Stimulated activated CD8-positive, alpha-beta memory T cell treated with anti-CD3 and anti-CD28 coated beads, Interleukin-12 subunit alpha, Interleukin-12 subunit beta, amount 100 ng/mL, for 24 hours (primary cell): ENCODE measurements around the gene TMEM9B.

Source experiments
- DNase-seq: peaks from one replicate; pipeline ENCODE4 v3.0.0-alpha.2; 2020; ENCODE audit errors: extremely low read depth

Gene TMEM9B

GRCh38 chr11:8930456-8931175 lies 33.6 kb downstream of the TMEM9B start:
- DNase-seq, result no peak

DNA sequence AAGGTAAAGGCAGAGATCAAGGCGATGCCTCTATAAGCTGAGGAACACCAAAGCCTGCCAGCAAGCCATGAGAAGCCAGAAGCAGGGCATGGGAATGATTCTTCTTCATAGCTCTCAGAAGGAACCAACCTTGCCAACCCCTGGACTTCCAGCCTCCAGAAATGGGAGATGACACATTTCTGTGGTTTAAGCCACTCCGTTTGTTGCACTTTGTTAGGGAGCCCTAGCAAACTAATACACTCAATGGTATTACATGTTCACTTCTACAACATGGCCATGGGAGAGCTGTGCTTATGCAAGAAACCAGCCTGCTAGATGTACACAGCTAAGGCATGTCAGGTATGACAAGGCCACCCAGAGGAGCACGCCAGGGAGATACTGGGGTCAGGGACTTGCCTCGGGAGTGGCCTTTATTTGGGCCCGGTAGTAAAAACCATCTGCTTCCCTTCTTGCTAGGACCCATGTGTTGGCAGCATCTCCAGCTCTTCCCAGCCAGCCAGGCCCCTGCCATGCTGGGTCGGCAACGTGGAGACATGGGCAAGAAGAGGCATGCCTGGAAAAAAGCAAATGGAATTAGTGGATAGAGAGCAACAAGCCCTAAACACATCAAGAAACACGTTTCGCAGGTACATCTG lies 35.1 kb downstream of the TMEM9B start:
- no peak for DNase-seq

GRCh38 chr11:8928205-8928604 lies 36.0 kb downstream of the TMEM9B start:
- DNase-seq, result no peak

DNA sequence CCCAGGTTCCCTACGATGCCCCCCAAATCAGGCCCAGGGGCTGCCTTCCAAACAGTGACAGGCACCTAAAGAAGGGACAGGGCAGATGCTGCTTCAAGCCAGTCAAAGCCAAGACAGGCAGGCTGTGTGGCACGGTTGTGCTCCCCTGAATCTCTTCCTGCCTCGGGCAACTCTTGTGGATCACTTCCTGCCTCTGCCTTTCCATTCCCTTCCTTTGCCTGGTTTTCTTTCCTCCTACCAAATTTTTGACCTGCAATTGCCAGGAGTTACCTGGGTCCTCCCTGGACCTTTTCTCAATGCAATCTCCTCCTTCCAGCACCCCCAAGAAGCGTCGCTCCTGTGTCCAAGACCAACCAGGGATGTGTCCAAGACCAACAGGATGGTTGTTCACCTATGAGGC lies 37.0 kb downstream of the TMEM9B start:
- DNase-seq, result no peak

DNA sequence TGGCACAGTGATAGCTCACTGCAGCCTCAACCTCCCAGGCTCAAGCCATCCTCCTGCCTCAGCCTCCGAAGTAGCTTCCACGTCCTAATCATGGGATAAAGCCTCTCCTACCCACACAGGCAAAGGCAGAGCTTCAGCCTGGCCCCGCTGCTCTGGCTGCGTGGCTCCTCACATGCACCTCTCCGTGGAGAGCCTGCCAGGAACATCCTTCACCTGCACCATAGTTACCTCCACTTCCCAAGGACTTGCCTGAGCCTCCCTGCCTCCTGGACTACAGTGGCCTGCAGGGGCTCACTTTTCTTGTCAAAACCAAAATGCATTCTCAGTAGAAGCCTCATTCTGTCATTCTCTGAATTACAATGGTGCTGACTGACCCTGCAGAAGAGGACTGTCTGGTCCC lies 38.0 kb downstream of the TMEM9B start:
- DNase-seq, result no peak

DNA sequence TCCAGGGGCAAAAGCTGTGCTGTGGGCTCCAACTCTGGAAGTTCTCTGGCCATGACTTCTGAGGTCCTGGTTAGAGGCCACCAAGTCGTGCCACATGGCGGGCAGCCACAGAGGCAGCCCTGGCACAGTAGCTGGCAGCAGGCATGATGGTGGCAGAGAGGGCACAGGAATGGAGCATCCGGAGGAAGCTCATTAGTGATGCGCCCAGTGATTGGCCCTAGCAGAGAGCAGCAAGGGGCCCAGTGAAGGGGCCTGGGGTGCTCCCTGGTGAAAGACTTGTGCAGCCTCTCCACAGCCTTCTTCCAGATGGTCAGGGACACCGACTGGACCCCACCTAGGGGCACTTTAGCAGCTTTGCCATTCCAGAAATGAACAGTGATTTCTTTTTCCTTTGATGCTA lies 38.5 kb downstream of the TMEM9B start:
- no peak for DNase-seq

- no peak for DNase-seq
Measured at GRCh38 chr11:8922691-8923090, 41.6 kb downstream of the TMEM9B start.

GRCh38 chr11:8917157-8917825 lies 47.0 kb downstream of the TMEM9B start:
- no peak for DNase-seq

DNA sequence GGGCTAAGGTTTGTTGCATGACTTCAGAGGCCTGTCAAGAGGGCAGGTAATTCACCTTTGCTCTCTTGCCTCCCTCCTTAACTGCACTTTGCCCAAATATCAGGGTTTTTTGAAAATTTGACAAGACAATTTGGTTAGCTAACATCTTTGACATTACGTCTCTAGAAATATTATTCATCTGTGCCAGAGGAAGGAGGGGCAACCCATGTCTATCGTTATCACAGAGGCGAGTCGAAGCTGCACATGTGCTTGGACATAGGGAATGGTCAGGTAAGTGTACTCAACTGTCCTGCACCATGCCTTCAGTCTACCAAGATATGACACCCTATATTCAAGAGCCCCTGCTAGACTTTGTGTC lies 49.6 kb downstream of the TMEM9B start:
- DNase-seq, result no peak

DNA sequence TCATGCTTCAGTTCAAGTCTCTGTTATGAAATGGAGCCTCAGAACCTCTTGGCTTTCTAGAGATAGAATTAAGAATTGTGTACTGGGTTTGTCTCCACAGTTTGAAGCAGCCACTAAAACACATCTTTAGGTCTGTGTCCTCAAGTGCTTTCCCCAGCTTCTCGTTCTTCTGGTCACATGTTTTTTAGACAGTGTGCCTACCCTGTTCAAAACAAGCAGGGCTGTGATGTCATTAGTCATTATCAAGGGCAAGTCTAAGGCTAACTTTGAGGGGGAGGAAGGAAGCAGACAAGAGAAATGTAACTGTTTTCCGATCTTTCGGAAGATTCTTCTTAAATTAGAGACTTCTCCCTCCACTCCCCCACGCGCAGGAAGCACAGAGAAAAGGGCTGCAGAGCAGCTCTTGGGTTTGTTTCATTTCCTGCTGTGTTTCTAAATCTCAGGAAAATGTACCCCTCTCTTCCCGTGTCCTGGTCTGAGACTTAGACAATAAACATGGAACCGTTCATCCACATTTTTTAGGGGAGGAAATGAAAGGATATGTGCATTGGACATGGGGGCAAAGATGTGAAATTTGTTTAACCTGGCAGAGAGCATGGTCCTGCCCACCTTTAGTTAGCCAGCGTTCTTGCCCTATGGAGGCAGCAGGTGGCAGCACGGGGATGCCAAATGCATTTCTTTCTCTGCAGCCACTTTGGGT lies 50.1 kb downstream of the TMEM9B start:
- no peak for DNase-seq

GRCh38 chr11:8911029-8911823 lies 53.0 kb downstream of the TMEM9B start, which contains the start of gene AKIP1:
TSS of gene AKIP1 (plus strand) at chr11:8911189. CDS start at chr11:8911450, 261 bp downstream.
- peak; percentile 81 for DNase-seq

GRCh38 chr11:8910649-8911026 lies 53.6 kb downstream of the TMEM9B start:
- no peak for DNase-seq

GRCh38 chr11:8908099-8908498 lies 56.1 kb downstream of the TMEM9B start:
- no peak for DNase-seq

GRCh38 chr11:8907116-8907515 lies 57.1 kb downstream of the TMEM9B start:
- DNase-seq, result no peak

DNA sequence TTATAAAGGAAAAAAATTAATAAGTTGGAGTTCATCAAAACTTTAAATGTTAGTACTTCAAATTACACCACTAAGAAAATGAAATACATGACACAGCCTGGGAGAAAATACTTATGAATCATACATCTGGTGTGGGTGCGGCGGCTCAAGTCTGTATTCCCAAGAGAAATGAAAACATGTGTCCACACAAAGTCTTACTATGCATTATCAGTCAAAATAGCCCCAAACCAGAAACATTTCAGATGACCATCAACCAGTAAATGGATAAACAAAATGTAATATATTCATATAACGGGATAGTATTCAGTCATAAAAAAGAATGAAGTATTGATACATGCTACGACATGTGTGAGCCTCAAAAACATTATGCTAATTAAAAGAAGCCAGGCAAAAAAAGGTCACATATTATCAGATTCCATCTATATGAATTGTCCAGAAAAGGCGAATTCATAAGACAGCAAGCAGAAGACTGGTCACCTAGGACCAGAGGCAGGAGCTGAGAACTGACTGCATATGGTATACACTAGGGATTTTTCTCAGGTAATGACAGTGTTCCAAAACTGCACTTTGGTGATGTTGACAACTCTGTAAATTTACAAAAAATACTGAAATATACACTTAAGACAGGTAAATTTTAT lies 58.6 kb downstream of the TMEM9B start:
- no peak for DNase-seq

GRCh38 chr11:8899119-8899753 lies 65.0 kb downstream of the TMEM9B start:
- DNase-seq, result no peak
